Panc1 (cell line): ENCODE measurements around the gene CCL16.

ENCODE experiments used
- POLR2AphosphoS5 ChIP-seq: IDR thresholded peaks from 2 replicates; pipeline ENCODE4 v1.6.1; 2012; ENCODE audit warnings: mild to moderate bottlenecking, low read depth, low read length, moderate library complexity
- SIN3A ChIP-seq: IDR thresholded peaks from 2 replicates; pipeline ENCODE4 v1.6.1; 2012; ENCODE audit warnings: low read depth, mild to moderate bottlenecking, low read length, moderate library complexity, borderline replicate concordance; ENCODE audit not compliant: insufficient read depth
- TF ChIP-seq, protein P1 (sequence below): fragments of 450-650 bp; IDR thresholded peaks from 2 replicates; pipeline ENCODE4 v1.5.1; 2017; ENCODE audit warnings: mild to moderate bottlenecking
- TF ChIP-seq, protein P2 (sequence below), 2 experiments: IDR thresholded peaks; 2 replicates each; pipeline ENCODE4 v1.6.1; 2011 to 2012; ENCODE audit warnings: low read depth in 2 of 2, control low read depth in 1 of 2, low read length in 1 of 2, mild to moderate bottlenecking in 1 of 2, moderate library complexity in 1 of 2; ENCODE audit not compliant: insufficient read depth in 1 of 2

DNA sequence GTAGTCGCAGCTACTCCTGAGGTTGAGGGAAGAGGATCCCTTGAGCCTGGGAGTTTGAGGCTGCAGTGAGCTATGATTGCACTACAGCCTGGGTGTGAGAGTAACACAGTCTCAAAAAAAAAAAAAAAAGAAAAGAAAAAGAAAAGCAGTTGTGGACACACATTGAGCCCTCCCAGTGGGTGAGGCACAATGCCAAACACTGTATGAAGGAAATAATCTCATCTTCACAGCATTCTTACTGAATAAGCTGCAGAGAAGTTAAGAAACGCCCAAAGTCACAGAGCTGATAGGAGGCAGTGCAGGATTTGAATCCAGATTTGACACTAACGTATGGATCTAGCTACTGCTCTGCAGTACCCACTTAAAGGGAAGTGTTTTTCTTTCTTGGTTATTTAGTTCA lies 31.9 kb downstream of the CCL16 start:
- TF ChIP-seq, protein P1, sequence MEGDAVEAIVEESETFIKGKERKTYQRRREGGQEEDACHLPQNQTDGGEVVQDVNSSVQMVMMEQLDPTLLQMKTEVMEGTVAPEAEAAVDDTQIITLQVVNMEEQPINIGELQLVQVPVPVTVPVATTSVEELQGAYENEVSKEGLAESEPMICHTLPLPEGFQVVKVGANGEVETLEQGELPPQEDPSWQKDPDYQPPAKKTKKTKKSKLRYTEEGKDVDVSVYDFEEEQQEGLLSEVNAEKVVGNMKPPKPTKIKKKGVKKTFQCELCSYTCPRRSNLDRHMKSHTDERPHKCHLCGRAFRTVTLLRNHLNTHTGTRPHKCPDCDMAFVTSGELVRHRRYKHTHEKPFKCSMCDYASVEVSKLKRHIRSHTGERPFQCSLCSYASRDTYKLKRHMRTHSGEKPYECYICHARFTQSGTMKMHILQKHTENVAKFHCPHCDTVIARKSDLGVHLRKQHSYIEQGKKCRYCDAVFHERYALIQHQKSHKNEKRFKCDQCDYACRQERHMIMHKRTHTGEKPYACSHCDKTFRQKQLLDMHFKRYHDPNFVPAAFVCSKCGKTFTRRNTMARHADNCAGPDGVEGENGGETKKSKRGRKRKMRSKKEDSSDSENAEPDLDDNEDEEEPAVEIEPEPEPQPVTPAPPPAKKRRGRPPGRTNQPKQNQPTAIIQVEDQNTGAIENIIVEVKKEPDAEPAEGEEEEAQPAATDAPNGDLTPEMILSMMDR = no peak
- TF ChIP-seq SIN3A = no peak
- TF ChIP-seq POLR2AphosphoS5 = no peak
- TF ChIP-seq, protein P2, sequence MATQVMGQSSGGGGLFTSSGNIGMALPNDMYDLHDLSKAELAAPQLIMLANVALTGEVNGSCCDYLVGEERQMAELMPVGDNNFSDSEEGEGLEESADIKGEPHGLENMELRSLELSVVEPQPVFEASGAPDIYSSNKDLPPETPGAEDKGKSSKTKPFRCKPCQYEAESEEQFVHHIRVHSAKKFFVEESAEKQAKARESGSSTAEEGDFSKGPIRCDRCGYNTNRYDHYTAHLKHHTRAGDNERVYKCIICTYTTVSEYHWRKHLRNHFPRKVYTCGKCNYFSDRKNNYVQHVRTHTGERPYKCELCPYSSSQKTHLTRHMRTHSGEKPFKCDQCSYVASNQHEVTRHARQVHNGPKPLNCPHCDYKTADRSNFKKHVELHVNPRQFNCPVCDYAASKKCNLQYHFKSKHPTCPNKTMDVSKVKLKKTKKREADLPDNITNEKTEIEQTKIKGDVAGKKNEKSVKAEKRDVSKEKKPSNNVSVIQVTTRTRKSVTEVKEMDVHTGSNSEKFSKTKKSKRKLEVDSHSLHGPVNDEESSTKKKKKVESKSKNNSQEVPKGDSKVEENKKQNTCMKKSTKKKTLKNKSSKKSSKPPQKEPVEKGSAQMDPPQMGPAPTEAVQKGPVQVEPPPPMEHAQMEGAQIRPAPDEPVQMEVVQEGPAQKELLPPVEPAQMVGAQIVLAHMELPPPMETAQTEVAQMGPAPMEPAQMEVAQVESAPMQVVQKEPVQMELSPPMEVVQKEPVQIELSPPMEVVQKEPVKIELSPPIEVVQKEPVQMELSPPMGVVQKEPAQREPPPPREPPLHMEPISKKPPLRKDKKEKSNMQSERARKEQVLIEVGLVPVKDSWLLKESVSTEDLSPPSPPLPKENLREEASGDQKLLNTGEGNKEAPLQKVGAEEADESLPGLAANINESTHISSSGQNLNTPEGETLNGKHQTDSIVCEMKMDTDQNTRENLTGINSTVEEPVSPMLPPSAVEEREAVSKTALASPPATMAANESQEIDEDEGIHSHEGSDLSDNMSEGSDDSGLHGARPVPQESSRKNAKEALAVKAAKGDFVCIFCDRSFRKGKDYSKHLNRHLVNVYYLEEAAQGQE (IDR thresholded peaks at IDR 0.05; ENCODE audit: insufficient read depth in 1 of 2, low read depth in 2 of 2, low read length in 1 of 2) = no peak
